Islet precursor cell (in vitro differentiated cells): ENCODE results near the gene FRMD5.
A peak's percentile ranks its signal among the peaks of the same experiment; 100 is the strongest.

Experiments used
- DNase-seq: peaks from one replicate; pipeline ENCODE4 v3.0.0-alpha.2; 2018

The FRMD5 gene

DNA sequence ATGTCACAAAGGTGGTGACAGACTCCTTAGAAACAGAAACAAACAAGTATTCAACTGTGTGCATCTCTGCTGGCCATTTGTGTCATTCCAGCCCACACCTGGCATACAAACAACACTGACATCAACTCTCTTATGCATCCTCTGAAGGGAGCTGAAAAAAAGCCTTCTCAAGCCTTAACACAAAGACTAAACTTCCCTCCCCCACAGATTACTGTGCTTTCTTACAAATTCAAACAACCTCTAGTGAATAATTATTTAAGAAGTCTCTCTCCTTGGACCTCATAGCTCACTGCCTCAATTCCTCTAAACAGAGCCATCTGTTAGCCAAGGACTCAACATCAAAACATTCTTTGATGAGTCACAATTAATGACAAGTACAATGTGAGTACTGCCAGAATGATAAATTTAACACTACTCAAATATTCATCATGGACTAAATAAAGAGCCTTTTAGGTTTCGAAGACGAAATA is 236.2 kb downstream of the FRMD5 start:
- DNase-seq = no peak

DNA sequence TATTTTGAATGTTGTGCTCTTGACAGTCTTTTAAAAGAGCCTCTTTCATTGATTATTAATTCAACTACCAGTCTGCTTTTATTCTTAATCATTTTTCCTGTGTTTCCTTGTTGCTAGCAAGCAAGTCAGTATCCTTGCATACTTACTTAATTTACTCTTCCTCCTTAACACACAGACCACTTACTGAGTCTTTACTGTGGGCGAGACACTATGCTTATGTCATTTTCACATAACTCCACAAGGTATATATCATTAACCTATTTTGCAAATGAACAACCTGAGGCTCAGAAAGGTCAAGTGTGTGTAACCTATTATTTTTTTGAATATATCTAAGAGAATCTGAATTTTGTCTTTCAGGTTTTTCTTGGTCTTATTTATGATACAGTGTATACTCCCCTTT is 237.3 kb downstream of the FRMD5 start:
- no peak for DNase-seq

DNA sequence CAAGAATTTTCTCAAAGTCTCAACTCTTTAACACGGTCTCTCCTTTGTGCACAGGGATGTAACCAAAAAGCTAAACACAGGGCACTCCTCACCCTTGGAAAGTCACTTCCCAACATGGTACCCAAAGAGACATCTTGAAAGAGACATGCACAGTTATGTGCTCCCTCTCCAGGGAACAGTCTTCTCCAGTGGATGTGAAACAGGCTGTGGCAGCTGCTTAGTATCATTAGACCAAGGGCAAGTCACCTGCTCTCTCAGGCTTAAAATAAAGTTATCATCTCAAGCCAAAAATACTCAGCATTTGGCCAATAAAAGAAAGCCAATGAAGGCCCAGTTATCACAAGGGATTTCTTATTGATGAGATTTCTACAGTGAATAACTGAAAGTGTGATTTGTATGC is 239.9 kb downstream of the FRMD5 start:
- no peak for DNase-seq

DNA sequence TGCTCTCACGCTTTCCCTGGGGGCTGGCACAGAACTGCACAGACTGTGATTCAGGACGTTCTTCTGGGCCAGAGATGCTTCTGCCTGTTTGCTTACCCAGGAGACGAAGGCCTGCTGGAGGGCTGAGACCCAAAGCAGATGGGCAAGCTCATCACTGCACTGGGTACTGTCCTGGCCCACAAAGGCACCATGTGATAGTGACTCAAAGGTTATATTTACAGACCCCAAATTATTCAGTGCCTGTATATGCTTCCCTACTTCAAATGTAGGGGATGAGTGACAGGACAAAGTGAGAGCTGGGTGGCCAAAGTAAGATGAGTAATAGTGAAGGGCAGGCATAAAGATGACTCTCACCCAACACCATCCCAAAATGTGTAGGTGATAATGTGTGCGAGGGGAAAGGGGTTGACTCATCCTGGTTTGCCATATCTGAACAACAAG is 240.9 kb downstream of the FRMD5 start:
- no peak for DNase-seq

DNA sequence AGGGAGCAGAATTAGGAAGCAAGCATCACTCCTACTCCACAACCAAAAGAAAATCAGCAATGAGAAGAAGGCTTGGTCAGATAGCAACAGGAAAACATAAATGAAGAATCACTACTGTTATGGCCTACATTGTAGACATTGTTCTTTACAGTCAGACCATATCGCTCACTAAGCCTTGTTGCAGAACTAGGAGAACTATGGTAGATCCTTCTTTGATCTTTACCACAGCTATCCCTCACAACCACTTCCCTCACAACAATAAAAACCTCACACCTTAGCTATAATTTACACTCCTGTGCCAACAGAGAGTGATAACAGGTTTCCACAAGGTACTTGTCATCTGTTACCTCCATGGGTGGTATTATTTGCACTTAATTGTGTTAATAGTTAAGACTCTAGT is 241.7 kb downstream of the FRMD5 start:
- no peak for DNase-seq

DNA sequence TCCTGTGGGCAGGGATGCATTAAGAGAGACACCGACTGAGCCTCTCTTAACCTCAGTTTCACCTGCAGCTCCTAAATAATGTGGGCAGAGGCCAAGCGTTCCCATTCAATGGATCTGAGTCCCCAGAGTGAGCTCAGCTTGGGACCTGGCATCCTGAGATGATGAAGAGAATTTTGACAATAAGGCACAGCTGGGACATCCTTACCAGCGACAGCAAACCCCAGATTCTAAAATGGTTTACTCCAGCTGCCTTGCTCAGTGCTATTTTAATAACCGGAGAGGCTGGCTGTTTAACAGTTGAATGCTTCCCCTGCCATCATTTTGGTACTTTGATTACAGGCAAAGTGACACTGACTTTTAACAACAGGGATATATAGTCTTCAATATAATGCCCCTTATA is 244.5 kb downstream of the FRMD5 start:
- DNase-seq = no peak

DNA sequence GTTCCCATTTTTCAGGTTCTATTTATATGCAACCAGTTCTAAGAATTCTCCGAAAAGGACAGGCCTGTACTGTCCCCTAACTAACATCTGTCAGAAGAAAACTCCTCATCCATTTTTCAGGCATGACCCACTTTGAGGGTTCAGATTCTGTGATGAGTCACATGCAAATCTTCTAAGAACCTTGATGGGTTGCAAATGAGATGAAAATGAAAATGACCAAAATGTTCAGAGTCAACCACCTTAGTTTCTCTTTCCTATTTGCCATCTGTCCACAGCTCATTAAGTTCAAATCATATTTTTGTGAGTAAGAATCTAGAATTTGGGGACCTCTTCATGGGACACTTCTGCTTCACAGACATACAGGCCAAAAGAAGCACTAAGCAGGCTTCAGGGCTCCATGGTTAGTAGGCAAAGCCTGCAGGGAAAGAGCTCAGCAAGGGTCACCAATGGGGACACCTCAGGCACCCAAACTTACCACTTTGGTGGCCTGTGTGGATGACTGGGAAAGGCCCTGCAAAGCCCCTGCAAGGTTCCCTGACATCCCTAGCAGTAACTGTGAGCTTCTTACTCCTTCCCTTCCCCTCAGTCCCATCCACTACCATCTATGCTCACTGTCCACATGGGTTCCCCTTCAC is 246.3 kb downstream of the FRMD5 start:
- no peak for DNase-seq

DNA sequence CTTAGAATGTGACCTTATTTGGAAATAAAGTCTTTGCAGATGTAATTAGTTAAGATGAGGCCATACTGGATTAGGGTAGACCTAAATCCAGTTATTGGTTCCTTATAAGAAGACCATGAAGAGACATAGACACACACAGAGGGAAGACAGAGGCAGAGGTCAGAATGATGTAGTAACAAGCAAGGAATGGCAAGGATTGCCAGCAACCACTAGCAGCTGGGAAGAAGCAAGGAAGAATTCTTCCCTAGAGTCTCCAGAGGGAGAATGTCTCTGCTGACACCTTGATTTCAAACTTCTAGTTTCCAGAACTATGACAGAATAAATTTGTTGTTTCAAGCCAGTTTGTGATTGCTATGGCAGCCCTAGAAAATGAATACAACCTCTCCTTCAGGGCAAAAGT is 251.6 kb downstream of the FRMD5 start:
- DNase-seq = no peak

DNA sequence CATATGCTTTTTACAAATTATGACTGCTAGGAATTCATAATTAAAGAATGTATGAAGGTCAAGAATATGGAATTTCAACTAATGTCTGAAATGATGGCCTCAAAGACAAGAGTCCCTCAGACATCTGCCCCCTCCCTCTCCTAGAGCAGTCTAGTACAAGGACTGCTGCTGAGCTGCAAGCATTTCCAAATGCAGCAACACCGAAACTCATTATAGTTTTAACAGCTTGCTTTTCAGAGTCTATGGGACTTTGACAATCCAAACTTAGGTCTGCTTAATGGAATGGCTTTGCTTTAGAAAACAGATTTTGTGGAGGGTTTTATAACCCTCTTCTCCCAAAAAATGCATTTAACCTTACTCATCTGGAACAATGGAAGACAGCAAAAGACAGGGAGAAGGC is 252.9 kb downstream of the FRMD5 start:
- DNase-seq = no peak

DNA sequence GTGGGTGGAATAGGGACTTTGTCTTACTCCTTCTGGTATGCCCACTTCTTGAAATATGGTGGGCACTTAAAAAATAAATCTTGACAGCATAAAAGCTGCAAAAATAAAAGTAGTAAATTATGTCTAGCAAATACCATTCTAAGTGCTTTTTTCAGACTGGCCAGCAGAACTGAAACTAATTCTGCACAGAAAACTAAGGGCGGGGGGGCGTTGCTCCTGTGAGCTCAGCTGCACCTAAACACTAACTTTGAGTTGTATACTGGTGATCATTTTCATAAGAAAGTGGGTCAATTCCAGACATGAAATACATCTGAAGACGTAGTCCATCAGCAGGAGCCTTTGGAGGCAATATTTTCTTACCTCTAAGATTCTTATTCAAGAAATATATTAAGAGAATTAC is 253.5 kb downstream of the FRMD5 start:
- DNase-seq = no peak

DNA sequence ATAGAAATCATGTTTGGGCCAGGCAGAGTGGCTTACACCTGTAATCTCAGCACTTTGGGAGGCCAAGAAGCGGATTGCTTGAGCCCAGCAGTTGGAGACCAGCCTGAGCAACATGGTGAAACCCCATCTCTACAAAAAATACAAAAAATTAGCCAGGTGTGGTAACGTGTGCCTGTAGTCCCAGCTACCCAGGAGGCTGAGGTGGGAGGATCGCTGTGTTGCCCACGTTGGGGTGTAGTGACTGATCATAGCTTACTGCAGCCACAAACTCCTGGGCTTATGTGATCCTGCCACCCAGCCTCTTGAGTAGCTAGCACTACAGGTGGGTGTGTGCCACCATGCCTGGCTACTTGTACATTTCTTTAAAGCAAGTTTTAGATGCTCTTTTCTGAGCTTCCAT is 254.0 kb downstream of the FRMD5 start:
- DNase-seq = no peak

DNA sequence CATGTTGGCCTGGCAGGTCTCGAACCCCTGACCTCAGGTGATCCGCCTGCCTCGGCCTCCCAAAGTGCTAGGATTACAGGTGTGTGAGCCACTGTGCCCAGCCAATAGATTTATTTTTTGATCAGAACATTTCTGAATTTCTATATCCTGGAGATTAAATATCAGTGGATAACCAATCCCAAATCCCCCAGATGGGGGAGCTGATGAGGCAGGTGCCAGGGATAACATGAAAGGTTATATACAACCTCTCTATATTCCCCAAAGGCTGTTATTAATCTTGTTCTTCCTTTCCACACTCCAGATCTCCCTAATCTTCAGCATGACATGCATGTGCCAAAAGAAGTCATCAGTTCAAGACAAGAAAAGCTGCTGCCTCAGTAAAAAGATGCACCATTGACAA is 256.0 kb downstream of the FRMD5 start:
- DNase-seq = no peak

DNA sequence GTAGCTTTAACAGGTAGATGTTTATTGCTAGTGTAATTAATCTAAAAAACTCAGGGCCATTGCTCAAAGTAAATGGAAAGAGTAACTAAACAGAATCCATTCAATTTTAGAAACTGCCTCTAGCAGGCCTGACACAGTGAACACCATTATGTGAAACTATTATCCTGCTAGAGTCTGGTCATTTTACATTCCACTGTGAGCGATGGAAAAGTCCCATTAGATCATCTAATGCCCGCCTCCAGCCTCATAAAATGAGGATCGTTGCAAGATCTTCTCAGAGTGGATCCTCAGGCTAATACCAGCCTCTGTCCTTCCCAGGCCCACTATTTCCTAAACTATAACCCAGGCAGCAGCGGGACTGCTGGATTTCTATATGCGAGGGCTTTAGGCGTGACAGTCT is 260.6 kb downstream of the FRMD5 start:
- peak; percentile 67 for DNase-seq

DNA sequence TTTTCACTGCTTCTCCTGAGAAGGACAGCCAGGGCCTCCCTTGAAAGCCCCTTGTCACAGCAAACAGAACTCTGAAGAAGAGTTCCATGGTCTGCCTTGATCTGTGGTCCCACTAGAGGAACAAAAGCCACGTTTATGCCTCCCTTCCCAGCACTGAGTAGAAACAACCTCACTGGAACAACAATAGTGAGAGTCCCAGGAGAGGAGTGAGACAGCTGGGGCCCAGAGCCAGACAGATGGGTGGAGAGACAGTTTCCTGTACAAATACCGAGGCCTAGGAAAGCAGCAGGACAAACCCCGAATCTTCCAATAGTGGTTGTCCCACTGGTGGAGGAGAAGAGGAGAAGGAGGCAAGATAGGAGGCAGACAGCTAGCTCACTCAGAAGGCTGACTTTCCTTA is 262.2 kb downstream of the FRMD5 start:
- no peak for DNase-seq

DNA sequence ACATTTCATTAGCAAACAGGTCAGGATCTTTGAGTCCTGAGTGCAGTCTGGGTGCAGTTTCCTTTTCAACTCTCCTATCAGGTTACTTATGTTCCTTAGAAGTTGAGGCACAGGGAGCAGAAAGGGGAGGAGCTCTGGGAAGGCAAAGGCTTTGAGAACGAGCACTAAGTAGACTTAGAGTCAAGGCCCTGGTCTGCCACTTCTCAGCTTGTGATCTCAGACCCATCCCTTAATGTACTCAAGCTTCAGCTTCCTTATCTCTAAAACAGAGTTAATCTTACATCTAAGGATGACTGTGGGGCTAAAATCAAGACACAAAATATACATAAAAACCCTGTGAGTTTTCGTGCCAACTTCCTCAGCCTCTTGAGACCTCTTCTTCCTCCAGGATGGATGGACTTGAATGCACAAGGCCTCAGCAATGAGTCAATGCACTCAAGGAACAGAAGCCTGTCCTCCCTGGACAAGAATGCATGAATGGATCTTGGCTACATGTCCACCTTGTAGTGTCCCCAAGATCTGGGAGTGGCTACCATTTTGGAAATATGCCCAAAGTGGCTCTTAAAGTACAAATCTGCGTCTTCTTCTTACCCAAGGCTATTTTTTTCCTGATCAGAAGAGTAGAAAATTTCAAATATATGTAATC is 263.2 kb downstream of the FRMD5 start:
- DNase-seq = no peak

DNA sequence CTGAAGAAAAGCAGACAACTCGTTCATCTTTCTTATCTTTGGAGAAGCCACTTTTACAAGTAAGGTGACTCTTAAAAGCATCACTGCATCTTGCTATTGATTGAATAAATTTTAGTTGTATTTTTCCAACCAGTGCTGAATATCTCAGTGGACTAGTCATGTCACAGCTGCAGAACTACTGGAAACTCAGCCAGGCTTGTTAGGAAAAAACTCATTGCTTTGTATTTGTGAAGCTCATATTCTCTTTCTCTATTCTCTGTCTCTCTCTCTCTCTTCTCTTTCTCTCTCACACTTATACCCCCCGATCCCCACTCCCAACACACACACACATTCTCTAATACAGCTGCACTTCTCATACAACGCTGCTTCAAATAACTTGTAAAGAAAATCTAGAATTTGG is 264.0 kb downstream of the FRMD5 start:
- no peak for DNase-seq

DNA sequence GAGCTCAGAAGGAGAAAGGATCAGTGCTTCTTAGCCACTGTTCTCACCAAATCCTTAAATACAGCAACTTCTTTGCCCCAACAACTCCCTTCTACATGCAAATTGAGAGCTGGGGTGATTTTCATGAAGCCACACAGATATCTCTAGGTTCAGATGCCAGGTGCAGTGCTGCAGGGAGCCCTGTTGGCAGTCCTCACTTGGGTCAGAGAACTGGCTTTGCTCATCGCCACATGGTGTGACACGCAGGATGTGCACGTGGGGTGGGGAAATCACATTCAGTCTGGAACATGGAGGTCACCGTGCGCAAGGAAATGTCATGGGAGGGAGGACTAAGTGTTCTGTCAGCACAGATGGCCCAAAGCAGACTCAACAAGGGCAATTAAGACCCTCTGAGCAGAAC is 264.5 kb downstream of the FRMD5 start:
- DNase-seq = no peak

DNA sequence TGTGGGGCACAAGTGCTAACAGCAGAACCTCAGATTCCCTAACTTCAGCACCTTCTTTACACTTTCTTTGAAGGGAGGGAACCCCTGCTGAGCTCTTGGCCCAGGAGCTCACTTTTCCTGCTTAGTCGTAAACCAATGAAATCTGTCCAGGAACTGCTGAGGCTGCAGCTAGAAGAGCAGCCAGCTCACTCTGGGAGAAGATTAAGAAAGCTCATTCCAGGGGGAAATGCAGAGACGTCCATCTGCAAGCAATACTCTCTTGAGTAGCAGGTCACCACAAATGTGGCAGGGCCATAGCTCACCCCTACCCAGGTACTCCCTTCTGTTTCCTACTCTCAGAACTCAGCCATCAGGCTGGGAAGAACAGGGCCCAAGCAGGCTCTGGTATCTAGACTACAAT is 265.0 kb downstream of the FRMD5 start:
- DNase-seq = no peak

DNA sequence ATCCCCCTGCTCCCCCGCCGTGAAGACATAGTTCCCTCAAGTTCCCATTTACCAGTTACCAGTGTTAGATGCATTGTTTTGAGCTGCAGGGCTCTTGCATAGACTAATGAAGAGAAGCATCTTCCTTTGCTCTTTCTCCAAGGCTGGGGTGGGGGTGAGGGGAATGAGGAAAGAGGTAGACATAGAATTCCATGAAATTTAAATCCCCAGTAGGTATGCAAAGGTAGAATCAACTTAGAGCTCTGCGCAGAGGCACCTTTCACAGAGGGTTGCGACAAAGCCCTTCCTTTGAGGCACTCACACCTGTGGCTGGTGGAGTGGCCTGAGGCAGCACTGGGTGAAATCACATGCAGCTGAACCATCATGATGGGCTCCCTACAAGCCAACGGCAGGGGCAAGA is 266.9 kb downstream of the FRMD5 start:
- no peak for DNase-seq

DNA sequence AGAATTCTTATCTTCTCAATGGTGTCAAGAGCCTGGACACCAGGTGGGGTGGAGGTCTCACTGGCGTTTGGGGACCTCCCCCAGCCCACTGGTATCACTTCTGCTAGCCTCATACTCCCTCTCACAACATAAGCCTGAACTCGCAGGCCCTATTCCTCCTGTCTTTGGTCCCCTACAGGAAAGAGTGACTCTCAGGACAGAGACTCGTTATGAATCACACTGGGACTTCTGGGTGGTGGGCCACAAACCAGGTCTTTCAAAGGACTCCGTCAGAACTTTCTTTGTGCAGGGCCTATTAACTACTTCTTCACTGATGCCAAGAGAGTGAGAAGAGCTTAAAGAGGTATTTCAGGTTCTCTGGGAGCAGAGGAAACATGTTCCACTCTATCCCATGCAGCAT is 267.9 kb downstream of the FRMD5 start:
- no peak for DNase-seq

DNA sequence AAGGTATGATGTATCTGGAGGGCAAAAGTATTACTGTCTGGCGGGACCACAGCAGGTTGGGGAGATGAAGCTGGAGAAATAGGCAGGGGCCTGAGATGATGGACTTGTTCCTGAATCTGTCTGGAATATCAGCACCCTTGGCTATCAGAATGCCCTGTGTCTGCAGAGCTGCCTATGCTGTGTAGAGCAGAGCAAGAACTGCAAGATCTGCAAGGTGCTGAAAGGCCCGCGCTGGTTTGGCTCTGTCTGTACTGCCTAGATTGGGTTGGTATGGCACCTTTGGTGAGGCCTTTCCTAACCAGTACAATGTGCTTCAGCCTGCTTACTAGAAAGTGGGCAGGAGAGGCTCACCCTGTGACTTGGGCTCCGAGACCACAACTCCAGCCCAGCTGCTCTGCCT is 271.5 kb downstream of the FRMD5 start:
- no peak for DNase-seq

DNA sequence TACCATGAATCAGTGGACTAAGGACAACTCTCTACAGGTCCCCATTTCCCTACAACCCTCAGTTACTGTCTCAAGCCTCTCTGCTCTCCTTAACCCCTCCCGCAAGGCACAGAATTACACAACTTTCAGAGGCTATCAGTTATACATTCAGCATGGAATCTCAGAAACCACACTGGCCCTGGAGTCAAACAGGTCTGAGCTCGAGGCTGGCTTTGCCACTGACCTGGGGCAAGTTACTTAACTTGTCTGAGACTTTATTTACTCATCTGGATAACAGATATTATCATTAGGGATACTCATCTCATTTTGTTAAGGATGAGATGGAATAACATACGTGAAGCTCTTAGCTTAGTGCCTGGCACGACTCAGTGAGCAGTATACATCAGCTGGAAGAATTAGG is 273.1 kb downstream of the FRMD5 start:
- DNase-seq = no peak

DNA sequence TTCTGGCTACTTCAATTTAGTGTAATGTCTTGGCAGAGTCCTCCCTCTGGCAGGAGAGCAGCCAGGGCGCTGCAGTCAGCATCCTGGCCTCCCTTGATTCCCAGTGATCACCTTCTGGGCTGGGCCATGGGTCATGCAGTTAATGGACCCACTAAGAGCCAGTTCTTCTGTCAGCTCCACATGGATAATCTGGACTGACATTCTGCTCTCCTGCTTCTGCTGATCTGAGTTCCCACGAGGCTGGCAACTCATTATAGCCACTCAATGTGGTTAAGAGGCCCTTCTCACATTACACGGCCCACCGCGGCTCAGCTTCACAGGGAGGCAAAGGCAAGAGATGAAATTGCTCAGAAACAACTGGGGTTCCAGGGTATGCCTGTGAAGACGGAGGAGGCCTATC is 274.3 kb downstream of the FRMD5 start:
- DNase-seq = no peak

DNA sequence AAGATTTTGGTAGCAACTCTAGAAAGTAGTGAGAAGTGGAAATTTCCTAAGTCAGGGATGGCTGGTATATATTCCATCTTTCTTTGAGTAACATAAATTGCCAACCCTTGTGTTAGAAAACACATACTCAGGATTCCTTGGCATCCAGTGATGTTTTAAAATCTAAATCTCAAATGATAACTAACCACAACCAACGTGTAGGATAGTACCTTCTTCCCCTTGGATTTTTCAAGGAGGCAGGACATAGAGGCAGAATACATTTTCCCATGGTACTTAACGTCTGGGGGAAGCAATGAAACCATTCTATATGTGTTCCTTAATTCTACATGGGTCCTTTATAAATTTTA is 274.8 kb downstream of the FRMD5 start:
- DNase-seq = no peak

DNA sequence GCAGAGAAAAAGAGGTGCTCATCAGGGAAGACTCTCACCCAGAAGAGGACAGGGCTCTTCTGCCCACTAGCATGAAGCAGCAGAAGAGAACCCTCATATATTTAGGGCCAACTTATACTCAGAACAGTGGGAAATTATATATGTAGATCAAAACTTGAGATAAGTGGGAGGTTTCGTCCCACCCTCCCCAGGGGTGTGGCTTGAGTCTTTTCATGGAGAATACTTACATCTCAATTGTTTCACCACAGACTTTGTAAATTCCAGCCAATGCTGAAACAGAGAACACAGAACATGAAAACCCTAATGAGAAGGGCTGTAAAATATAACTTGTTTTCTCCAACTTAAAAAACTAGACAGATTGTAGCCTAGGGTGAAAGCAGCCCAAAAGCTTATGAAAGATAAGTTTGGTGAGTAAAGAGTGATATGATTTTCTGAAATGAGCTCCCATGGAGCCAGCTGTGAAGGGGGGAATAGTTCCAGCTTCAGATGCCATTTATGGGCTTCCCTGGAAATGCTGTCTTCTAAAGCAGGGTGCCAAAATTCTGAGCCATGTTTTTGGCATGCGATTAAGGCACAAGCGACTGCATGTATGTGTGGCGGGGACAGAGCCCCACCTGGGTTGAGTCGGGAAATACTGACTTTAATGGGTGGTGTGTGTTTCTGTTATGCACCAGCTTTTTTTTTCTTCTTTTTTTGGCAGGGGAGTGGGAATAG is 275.4 kb downstream of the FRMD5 start:
- no peak for DNase-seq
